ENCODE data around the gene KIF1A. TPM values are rescaled to one million over a fixed set of nuclear protein-coding genes. Genes with fewer than 3 reads are reported as not detected.

KIF1A gene
- total and polyA plus RNA-seq, 3 experiments from 2014 or later = 1.6 to 1.8 TPM; not detected in 1

DNA sequence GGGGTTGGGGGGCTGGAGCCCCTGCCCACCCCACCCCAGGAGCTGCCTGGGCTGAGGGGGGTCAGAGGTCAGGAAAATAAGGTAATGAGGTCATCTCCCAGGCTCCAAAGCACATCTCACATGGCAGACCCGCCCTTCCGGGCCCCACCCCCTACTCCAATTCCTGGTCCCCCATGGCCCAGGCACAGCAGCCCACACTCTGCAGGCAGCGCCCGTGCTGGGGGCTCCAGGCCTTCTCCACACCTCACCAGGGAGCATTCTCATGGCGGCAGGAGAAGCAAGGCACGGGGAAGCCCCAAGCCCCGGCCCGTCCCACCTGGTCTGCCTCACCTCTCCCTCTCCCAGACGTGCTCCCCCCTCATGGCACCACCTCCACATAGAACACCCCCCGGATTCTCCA is 84.5 kb downstream of the KIF1A start:
- Mint-ChIP-seq H3K27ac (no peak overlapping the region), H3K36me3 (no peaks in the 10 kb centered on the region), H3K27me3 (peaks cover 1 to 3% of the 10 kb centered on the region in 2 donors), H3K4me1 (peaks cover 2 to 12% (median 3%) of the 10 kb centered on the region in 3 donors), H3K9me3 (no peaks in the 10 kb centered on the region), H3K4me3 (no peak overlapping the region)
- Histone ChIP-seq H3K9me3 (ENCODE audit: low read length) (no peaks in the 10 kb centered on the region), H3K36me3 (ENCODE audit: insufficient read depth, low read length) (no peaks in the 10 kb centered on the region), H3K27me3 (ENCODE audit: insufficient read depth, low read length, poor library complexity, severe bottlenecking) (no peaks in the 10 kb centered on the region), H3K4me3 (ENCODE audit: low read length) (no peak overlapping the region), H3K27ac (ENCODE audit: low read depth, low read length) (no peak overlapping the region), H3K4me1 (ENCODE audit: insufficient read depth, low read length) (no peaks in the 10 kb centered on the region)
- DNase-seq = no peak
- CTCF ChIA-PET = no interaction called here
- POLR2A ChIA-PET = no interaction called here

DNA sequence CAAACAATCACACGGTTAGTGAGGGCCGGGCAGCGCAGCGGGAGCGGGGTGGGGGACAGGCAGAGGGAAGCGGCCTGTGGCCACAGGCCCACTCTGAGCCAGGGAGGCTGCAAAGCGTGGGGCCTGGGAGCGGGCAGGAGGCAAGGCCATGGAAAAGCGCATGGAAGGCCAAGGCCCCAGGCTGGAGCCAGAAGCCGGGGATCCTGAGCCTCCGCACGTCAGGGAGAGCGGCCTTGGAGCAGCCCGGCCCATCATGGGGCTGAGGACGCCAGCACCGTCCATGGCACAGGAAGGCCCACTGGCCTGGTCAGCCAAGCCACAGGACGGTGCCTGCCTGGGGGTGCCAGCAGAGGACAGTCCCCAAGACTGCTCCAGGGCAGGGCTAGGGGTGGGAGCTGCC is 85.3 kb downstream of the KIF1A start:
- H3K36me3 Mint-ChIP-seq = no peaks in the 10 kb centered on the region
- no peak for DNase-seq
- H3K9me3 Mint-ChIP-seq = no peaks in the 10 kb centered on the region
- Histone ChIP-seq H3K27me3 (ENCODE audit: insufficient read depth, low read length, poor library complexity, severe bottlenecking) (no peaks in the 10 kb centered on the region), H3K27ac (ENCODE audit: low read depth, low read length) (no peak overlapping the region), H3K36me3 (ENCODE audit: insufficient read depth, low read length) (no peaks in the 10 kb centered on the region), H3K4me1 (ENCODE audit: insufficient read depth, low read length) (no peaks in the 10 kb centered on the region), H3K4me3 (ENCODE audit: low read length) (no peak overlapping the region), H3K9me3 (ENCODE audit: low read length) (no peaks in the 10 kb centered on the region)
- POLR2A ChIA-PET = no interaction called here
- peaks cover 1 to 9% (median 2%) of the 10 kb centered on the region in 3 donors for H3K4me1 Mint-ChIP-seq
- H3K4me3 Mint-ChIP-seq = no peak overlapping the region
- H3K27me3 Mint-ChIP-seq = peaks cover 3 to 7% of the 10 kb centered on the region in 2 donors
- CTCF ChIA-PET = no interaction called here
- no peak overlapping the region for H3K27ac Mint-ChIP-seq

GRCh38 chr2:240733803-240734495 is 86.1 kb downstream of the KIF1A start:
- ChIA-PET POLR2A (no interaction called here), CTCF (no interaction called here)
- peaks cover 0 to 1% (median 0%) of the 10 kb centered on the region in 3 donors for H3K4me1 Mint-ChIP-seq
- H3K4me3 Mint-ChIP-seq = no peak overlapping the region
- no peak overlapping the region for H3K27ac Mint-ChIP-seq
- H3K4me1 ChIP-seq (ENCODE audit: insufficient read depth, low read length) = no peaks in the 10 kb centered on the region
- H3K36me3 Mint-ChIP-seq = no peaks in the 10 kb centered on the region
- DNase-seq = peak in 1 of 5 donors; percentile 9
- H3K36me3 ChIP-seq (ENCODE audit: insufficient read depth, low read length) = no peaks in the 10 kb centered on the region
- H3K9me3 Mint-ChIP-seq = no peaks in the 10 kb centered on the region
- peaks cover 3 to 10% of the 10 kb centered on the region in 2 donors for H3K27me3 Mint-ChIP-seq
- H3K27me3 ChIP-seq (ENCODE audit: insufficient read depth, low read length, poor library complexity, severe bottlenecking) = no peaks in the 10 kb centered on the region
- no peak overlapping the region for H3K27ac ChIP-seq (ENCODE audit: low read depth, low read length)
- H3K4me3 ChIP-seq (ENCODE audit: low read length) = no peak overlapping the region
- no peaks in the 10 kb centered on the region for H3K9me3 ChIP-seq (ENCODE audit: low read length)

GRCh38 chr2:240732911-240733622 is 87.0 kb downstream of the KIF1A start:
- ChIA-PET CTCF (no interaction called here), POLR2A (no interaction called here)
- Mint-ChIP-seq H3K4me1 (no peaks in the 10 kb centered on the region), H3K36me3 (no peaks in the 10 kb centered on the region), H3K9me3 (no peaks in the 10 kb centered on the region), H3K27ac (no peak overlapping the region), H3K4me3 (no peak overlapping the region), H3K27me3 (peaks cover 3 to 12% of the 10 kb centered on the region in 2 donors)
- H3K27me3 ChIP-seq (ENCODE audit: insufficient read depth, low read length, poor library complexity, severe bottlenecking) = no peaks in the 10 kb centered on the region
- no peaks in the 10 kb centered on the region for H3K9me3 ChIP-seq (ENCODE audit: low read length)
- H3K4me1 ChIP-seq (ENCODE audit: insufficient read depth, low read length) = no peaks in the 10 kb centered on the region
- no peak overlapping the region for H3K27ac ChIP-seq (ENCODE audit: low read depth, low read length)
- H3K4me3 ChIP-seq (ENCODE audit: low read length) = no peak overlapping the region
- no peaks in the 10 kb centered on the region for H3K36me3 ChIP-seq (ENCODE audit: insufficient read depth, low read length)
- no peak for DNase-seq

DNA sequence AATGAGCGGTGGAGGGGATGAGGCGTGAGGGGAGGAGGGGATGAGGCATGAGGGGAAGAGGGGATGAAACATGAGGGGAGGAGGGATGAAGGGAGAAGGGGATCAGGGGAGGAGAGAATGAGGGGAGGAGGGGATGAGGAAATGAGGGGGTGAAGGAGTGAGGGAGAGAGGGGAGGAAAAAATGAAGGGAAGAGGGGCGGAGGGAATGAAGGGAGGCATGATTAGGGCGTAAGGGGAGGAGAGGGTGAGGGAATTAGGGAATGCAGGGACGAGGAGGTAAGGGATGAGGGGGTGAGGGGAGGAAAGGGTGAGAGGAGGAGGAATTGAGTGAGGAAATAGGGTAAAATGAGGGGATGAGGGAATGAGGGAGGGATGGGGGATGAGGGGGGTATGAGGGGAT is 87.8 kb downstream of the KIF1A start:
- H3K4me3 Mint-ChIP-seq = no peak overlapping the region
- POLR2A ChIA-PET = no interaction called here

DNA sequence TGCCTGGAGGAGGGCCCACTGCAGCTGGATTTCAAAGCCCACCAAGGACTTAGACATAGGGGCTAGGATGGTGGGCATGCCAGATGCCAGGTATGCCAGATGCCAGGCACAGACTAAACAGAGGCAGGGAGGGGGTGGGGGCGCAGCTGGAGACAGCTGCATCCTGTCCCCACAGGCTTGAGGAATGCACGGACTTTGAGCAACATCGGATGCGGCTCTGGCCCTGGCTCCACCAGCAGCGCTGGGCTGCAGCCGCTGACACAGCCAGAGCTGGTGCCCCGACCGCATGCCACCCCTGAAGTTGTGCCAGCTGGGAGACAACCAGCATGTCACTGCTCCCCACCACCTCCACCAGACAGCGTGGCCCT is 88.9 kb downstream of the KIF1A start:
- H3K4me3 ChIP-seq (ENCODE audit: low read length) = no peak overlapping the region
- H3K36me3 ChIP-seq (ENCODE audit: insufficient read depth, low read length) = no peaks in the 10 kb centered on the region
- no peak for DNase-seq
- POLR2A ChIA-PET = no interaction called here
- Mint-ChIP-seq H3K27ac (no peak overlapping the region), H3K36me3 (no peaks in the 10 kb centered on the region), H3K4me1 (no peaks in the 10 kb centered on the region), H3K4me3 (no peak overlapping the region), H3K9me3 (no peaks in the 10 kb centered on the region), H3K27me3 (peaks cover 2 to 17% of the 10 kb centered on the region in 2 donors)
- no peaks in the 10 kb centered on the region for H3K4me1 ChIP-seq (ENCODE audit: insufficient read depth, low read length)
- H3K27ac ChIP-seq (ENCODE audit: low read depth, low read length) = no peak overlapping the region
- H3K27me3 ChIP-seq (ENCODE audit: insufficient read depth, low read length, poor library complexity, severe bottlenecking) = no peaks in the 10 kb centered on the region
- H3K9me3 ChIP-seq (ENCODE audit: low read length) = no peaks in the 10 kb centered on the region
- CTCF ChIA-PET = no interaction called here

More for the DNA sequence above, 87.8 kb downstream of the KIF1A start:
- Mint-ChIP-seq H3K27me3 (peaks cover 2 to 14% of the 10 kb centered on the region in 2 donors), H3K9me3 (no peaks in the 10 kb centered on the region), H3K36me3 (no peaks in the 10 kb centered on the region), H3K27ac (no peak overlapping the region), H3K4me1 (no peaks in the 10 kb centered on the region)
- DNase-seq = no peak
- Histone ChIP-seq H3K4me3 (ENCODE audit: low read length) (no peak overlapping the region), H3K36me3 (ENCODE audit: insufficient read depth, low read length) (no peaks in the 10 kb centered on the region), H3K27me3 (ENCODE audit: insufficient read depth, low read length, poor library complexity, severe bottlenecking) (no peaks in the 10 kb centered on the region), H3K27ac (ENCODE audit: low read depth, low read length) (no peak overlapping the region), H3K4me1 (ENCODE audit: insufficient read depth, low read length) (no peaks in the 10 kb centered on the region), H3K9me3 (ENCODE audit: low read length) (no peaks in the 10 kb centered on the region)
- CTCF ChIA-PET = no interaction called here

DNA sequence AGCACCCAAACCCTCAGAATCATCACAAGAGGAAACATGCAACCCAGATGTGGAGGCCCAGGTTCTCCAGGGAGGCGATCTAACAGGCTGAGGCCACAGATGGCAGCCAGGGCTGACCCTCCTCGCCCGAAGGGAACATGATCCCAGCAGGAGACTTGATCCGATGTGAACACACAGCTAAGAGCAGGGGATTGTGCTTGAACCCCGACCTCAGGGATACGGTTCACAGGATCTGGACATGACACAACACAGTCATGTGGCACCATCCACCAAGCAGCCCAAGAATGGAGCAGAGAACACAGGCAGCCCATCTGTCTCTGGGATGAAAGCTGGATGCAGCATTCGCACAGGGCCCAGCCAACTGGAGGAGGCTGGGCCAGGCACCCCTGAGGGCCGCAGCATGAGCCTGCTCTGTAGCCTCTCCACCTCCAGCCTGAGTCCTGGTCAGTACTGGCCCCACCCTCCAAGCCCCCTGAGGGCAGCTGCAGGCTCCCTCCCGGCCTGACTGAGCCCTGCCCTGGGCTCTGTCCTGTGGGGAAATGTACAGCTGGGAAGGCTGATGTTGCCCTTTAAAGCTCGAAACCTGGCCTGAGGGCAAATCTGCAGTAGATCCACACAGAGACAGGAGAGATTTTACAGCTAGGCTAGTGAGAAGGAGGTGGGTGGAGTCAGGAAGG is 89.4 kb downstream of the KIF1A start:
- POLR2A ChIA-PET = no interaction called here
- Histone ChIP-seq H3K4me3 (ENCODE audit: low read length) (no peak overlapping the region), H3K4me1 (ENCODE audit: insufficient read depth, low read length) (no peaks in the 10 kb centered on the region), H3K9me3 (ENCODE audit: low read length) (no peaks in the 10 kb centered on the region), H3K27ac (ENCODE audit: low read depth, low read length) (no peak overlapping the region), H3K36me3 (ENCODE audit: insufficient read depth, low read length) (no peaks in the 10 kb centered on the region), H3K27me3 (ENCODE audit: insufficient read depth, low read length, poor library complexity, severe bottlenecking) (no peaks in the 10 kb centered on the region)
- Mint-ChIP-seq H3K27ac (peak overlapping the region in 1 of 8 donors; percentile 60), H3K27me3 (peaks cover 2 to 17% of the 10 kb centered on the region in 2 donors), H3K36me3 (no peaks in the 10 kb centered on the region), H3K4me3 (no peak overlapping the region), H3K9me3 (no peaks in the 10 kb centered on the region), H3K4me1 (no peaks in the 10 kb centered on the region)
- CTCF ChIA-PET = no interaction called here
- DNase-seq = no peak

DNA sequence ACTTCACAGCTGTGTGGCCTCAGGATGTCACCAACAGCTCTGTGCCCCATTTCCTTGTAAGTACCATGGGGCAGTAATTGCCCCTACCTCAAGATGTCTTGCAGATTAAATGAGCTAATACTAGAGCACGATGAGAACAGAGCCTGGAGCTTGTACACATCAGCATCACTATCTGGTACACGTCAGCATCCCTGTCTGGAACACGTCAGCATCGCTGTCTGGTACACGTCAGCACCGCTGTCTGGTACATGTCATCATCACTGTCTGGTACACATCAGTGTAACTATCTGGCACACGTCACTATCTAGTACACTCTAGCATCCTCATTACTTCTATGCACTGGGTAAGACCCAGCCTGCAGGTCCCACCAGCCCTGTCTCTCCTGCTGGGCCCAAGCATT is 91.2 kb downstream of the KIF1A start:
- Mint-ChIP-seq H3K27ac (no peak overlapping the region), H3K27me3 (peaks cover 2 to 17% of the 10 kb centered on the region in 2 donors), H3K4me3 (no peak overlapping the region), H3K9me3 (no peaks in the 10 kb centered on the region), H3K36me3 (no peaks in the 10 kb centered on the region), H3K4me1 (no peaks in the 10 kb centered on the region)
- no peak for DNase-seq
- POLR2A ChIA-PET = no interaction called here
- no peaks in the 10 kb centered on the region for H3K27me3 ChIP-seq (ENCODE audit: insufficient read depth, low read length, poor library complexity, severe bottlenecking)
- no peaks in the 10 kb centered on the region for H3K36me3 ChIP-seq (ENCODE audit: insufficient read depth, low read length)
- H3K4me3 ChIP-seq (ENCODE audit: low read length) = no peak overlapping the region
- CTCF ChIA-PET = no interaction called here
- no peak overlapping the region for H3K27ac ChIP-seq (ENCODE audit: low read depth, low read length)
- H3K4me1 ChIP-seq (ENCODE audit: insufficient read depth, low read length) = no peaks in the 10 kb centered on the region
- no peaks in the 10 kb centered on the region for H3K9me3 ChIP-seq (ENCODE audit: low read length)
